Activated CD4-positive, alpha-beta memory T cell treated with anti-CD3 and anti-CD28 coated beads, Interleukin-2, amount 10 ng/mL, durations not matched to agents 7 days and 5 days (primary cell): ENCODE measurements around the gene MAP7D1. TPM values are rescaled to one million over a fixed set of nuclear protein-coding genes. Genes with fewer than 3 reads are reported as not detected.
"Not testable (repeated sequence)": the region's sequence is repeated elsewhere in the genome, so short reads cannot be mapped to it uniquely, and the experiment has no call there.

Experiments
- CTCF ChIA-PET: fragments of 350-600 bp; sonication (Branson Sonifier 250); formaldehyde crosslinking; loops from one replicate; lab custom pipeline; 2021; ENCODE audit warnings: antibody characterized with exemption, inconsistent platforms; lab: Charles Lee
- POLR2A ChIA-PET: fragments of 350-600 bp; sonication (Branson Sonifier 250); formaldehyde crosslinking; loops from one replicate; lab custom pipeline; 2021; ENCODE audit warnings: antibody characterized with exemption; lab: Charles Lee
- DNase-seq: peaks from one replicate; pipeline ENCODE4 v3.0.0-alpha.2; 2020
- H3K27ac Mint-ChIP-seq: one replicate; pipeline ENCODE4 v1.8.0; 2021; ENCODE audit warnings: mild to moderate bottlenecking, mixed read lengths
- H3K27me3 Mint-ChIP-seq: one replicate; pipeline ENCODE4 v1.8.0; 2021; ENCODE audit warnings: mixed read lengths
- H3K36me3 Mint-ChIP-seq: one replicate; pipeline ENCODE4 v1.8.0; 2021; ENCODE audit warnings: low read depth, mixed read lengths
- H3K4me1 Mint-ChIP-seq: one replicate; pipeline ENCODE4 v1.8.0; 2021; ENCODE audit warnings: mixed read lengths
- H3K4me3 Mint-ChIP-seq: one replicate; pipeline ENCODE4 v1.8.0; 2021; ENCODE audit warnings: mild to moderate bottlenecking, mixed read lengths
- H3K9me3 Mint-ChIP-seq: one replicate; pipeline ENCODE4 v1.8.0; 2021; ENCODE audit warnings: mixed read lengths
- total RNA-seq, 2 experiments: library from RNA; stranded (reverse); gene quantifications; one replicate each; pipeline ENCODE4 v1.2.3, GENCODE V29; 2021

The MAP7D1 gene
- total RNA-seq, 2 experiments from 2014 or later: 215 to 221 TPM

DNA sequence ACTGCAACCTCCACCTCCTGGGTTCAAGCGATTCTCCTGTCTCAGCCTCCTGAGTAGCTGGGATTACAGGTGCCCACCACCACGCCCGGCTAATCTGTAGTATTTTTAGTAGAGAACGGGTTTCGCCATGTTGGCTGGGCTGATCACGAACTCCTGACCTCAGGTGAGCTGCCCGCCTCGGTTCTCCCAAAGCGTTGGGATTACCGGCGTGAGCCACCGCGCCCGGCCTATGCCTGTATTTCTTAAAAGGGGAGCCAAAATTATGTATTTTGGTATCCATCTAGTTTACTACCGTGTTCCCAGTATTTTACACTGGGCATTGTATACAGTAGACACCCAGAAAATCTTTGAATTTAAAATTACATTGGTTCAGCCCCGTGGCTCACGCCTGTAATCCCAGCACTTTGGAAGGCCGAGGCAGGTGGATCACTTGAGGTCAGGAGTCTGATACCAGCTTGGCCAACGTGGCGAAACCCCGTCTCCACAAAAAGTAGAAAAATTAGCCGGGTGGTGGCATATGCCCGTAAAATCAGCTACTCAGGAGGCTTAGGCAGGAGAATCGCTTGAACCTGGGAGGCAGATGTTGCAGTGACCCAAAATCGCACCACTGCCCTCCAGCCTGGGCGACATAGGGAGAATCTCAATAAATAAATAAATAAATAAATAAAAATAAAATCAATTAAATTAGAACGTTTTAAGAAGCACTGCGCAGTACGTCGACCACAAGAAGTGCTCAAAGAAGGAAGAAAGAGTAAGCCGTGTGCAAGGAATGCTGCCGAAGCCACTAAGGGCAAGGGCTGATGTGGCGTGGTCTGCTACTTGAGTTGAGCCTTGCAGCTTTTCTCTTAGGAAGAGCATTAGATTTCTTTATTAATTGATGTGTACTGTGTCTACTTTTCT is 66.8 kb downstream of the MAP7D1 start:
- ChIA-PET CTCF (interaction anchor here (0.7 to 3.8 kb wide), 8 partner anchors 21 to 146 kb away, joined by 3 to 46 read pairs (median 4); partner anchors contain the start of gene TRAPPC3), POLR2A (interaction anchor here (0.7 to 4.5 kb wide), 25 partner anchors 9 to 1256 kb away, joined by 3 to 72 read pairs (median 6); partner anchors contain the start of genes CLSPN, LSM10, MAP7D1 and SH3D21)
- no peak for DNase-seq
- H3K9me3 Mint-ChIP-seq: no peaks in the 10 kb centered on the region
- no peaks in the 10 kb centered on the region for H3K27me3 Mint-ChIP-seq
- peaks cover 27% of the 10 kb centered on the region for H3K36me3 Mint-ChIP-seq
- peak overlapping the region; percentile 99 for H3K27ac Mint-ChIP-seq
- peak overlapping the region; percentile 94 for H3K4me3 Mint-ChIP-seq
- peaks cover 29% of the 10 kb centered on the region for H3K4me1 Mint-ChIP-seq

DNA sequence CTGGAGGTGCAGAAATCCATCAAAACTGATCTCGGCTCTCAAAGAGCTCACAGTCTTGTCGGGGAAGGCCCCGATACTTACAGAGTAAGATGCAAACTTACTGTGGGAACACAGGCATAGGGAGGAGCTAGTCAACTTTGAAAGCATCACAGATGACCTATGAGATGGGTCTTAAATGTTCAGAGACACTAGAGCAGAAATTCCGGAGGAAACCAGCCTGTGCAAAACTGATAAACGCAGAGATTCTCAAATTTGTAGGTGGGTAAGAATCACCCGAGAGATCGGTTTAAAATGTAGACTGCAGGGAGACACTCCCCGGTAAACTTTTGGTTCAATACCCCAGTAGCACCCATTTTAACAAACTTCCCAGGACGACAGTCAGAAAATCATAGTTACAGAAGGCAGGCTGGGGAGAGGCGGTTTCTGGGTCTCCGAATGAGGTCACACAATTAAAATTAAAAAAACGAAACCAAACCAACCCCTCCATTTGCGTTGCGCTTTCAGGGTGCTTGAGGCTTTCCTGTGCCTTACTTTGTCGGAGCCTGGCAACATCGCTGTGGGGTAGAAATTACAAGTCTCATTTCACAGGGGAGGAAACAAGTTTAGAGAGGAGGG is 67.5 kb downstream of the MAP7D1 start:
- ChIA-PET POLR2A (interaction anchor here (0.6 to 4.5 kb wide), 40 partner anchors 10 to 1255 kb away, joined by 3 to 72 read pairs (median 4); partner anchors contain the start of genes CLSPN, EVA1B, LSM10 and MAP7D1), CTCF (interaction anchor here (0.6 to 3.8 kb wide), 14 partner anchors 11 to 248 kb away, joined by 3 to 46 read pairs (median 4); partner anchors contain the start of genes EVA1B and TRAPPC3)
- H3K27me3 Mint-ChIP-seq: no peaks in the 10 kb centered on the region
- DNase-seq: peak; percentile 47
- peaks cover 32% of the 10 kb centered on the region for H3K4me1 Mint-ChIP-seq
- peak overlapping the region; percentile 94 for H3K4me3 Mint-ChIP-seq
- no peaks in the 10 kb centered on the region for H3K9me3 Mint-ChIP-seq
- peaks cover 27% of the 10 kb centered on the region for H3K36me3 Mint-ChIP-seq
- H3K27ac Mint-ChIP-seq: peak overlapping the region; percentile 99

- Mint-ChIP-seq H3K36me3 (peaks cover 30% of the 10 kb centered on the region), H3K9me3 (no peaks in the 10 kb centered on the region), H3K27me3 (no peaks in the 10 kb centered on the region), H3K4me3 (peak within 1 kb of the TSS; percentile 94), H3K4me1 (peaks cover 32% of the 10 kb centered on the region), H3K27ac (peak within 1 kb of the TSS; percentile 99)
- ChIA-PET CTCF (interaction anchor here (0.6 to 3.8 kb wide), 17 partner anchors 11 to 249 kb away, joined by 3 to 46 read pairs (median 4); partner anchors contain the start of genes EVA1B, SH3D21 and TRAPPC3), POLR2A (interaction anchor here (0.6 to 4.5 kb wide), 44 partner anchors 10 to 1251 kb away, joined by 3 to 72 read pairs (median 4); partner anchors contain the start of genes ADPRS, CLSPN, EVA1B and LSM10)
- DNase-seq: peak; percentile 100
Measured at GRCh38 chr1:36223996-36224536, 68.1 kb downstream of the MAP7D1 start, which contains the start of gene THRAP3. TSS of gene THRAP3 (plus strand) at chr1:36224443. CDS start at chr1:36282564, 58,121 bp downstream.

GRCh38 chr1:36224537-36225282 is 68.8 kb downstream of the MAP7D1 start:
- CTCF ChIA-PET: interaction anchor here (0.6 to 3.8 kb wide), 16 partner anchors 10 to 195 kb away, joined by 3 to 46 read pairs (median 4); partner anchors contain the start of genes EVA1B, SH3D21 and TRAPPC3
- Mint-ChIP-seq H3K9me3 (no peaks in the 10 kb centered on the region), H3K27me3 (no peaks in the 10 kb centered on the region), H3K36me3 (peaks cover 34% of the 10 kb centered on the region), H3K4me1 (peaks cover 32% of the 10 kb centered on the region), H3K27ac (peak overlapping the region; percentile 99), H3K4me3 (peak overlapping the region; percentile 94)
- POLR2A ChIA-PET: interaction anchor here (0.6 to 4.5 kb wide), 38 partner anchors 9 to 1250 kb away, joined by 3 to 72 read pairs (median 4); partner anchors contain the start of genes ADPRS, CLSPN, EVA1B and LSM10
- no peak for DNase-seq

DNA sequence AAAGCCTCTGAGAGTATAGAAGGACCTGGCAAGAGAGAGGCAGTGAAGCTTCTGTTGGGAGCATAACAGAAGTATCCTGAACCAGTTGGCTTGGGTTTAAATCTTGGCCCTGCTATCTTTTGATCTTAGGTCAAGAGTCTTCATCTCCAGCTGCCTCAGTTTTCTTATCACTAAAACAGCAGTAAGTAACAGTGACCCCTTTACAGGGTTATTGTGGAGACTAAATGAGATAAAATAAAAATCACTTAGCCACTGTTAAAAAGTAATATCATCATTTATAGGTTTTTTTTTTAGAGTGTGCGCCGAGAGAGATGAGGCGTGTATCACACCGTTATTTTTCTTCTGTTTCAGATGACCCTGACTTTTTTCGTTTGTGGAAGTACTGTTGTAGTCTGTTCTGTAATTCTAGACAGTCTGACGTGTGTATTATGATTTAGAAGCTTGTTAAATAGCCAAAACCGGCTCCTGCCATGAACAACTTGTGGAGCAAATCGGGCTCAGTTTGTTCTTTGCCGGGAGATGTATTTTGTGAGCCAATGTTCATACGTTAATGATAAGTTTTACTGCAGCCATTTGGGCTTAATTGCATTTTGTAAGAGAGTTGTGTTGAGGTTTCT is 69.4 kb downstream of the MAP7D1 start:
- no peaks in the 10 kb centered on the region for H3K9me3 Mint-ChIP-seq
- H3K27me3 Mint-ChIP-seq: no peaks in the 10 kb centered on the region
- POLR2A ChIA-PET: interaction anchor here (1.2 to 4.5 kb wide), 17 partner anchors 9 to 456 kb away, joined by 3 to 72 read pairs (median 12); partner anchors contain the start of genes ADPRS, CLSPN, EVA1B and MAP7D1
- peaks cover 32% of the 10 kb centered on the region for H3K4me1 Mint-ChIP-seq
- CTCF ChIA-PET: interaction anchor here (0.8 to 3.8 kb wide), 9 partner anchors 9 to 195 kb away, joined by 3 to 46 read pairs (median 4); partner anchors contain the start of genes SH3D21 and TRAPPC3
- no peak for DNase-seq
- H3K36me3 Mint-ChIP-seq: peaks cover 35% of the 10 kb centered on the region
- peak overlapping the region; percentile 99 for H3K27ac Mint-ChIP-seq
- peak overlapping the region; percentile 94 for H3K4me3 Mint-ChIP-seq

- H3K9me3 Mint-ChIP-seq, DNase-seq, H3K4me3 Mint-ChIP-seq, POLR2A ChIA-PET, CTCF ChIA-PET, H3K27me3 Mint-ChIP-seq, H3K27ac Mint-ChIP-seq: not testable (repeated sequence)
- Mint-ChIP-seq H3K4me1 (peaks cover 44% of the 10 kb centered on the region), H3K36me3 (peaks cover 56% of the 10 kb centered on the region)
Measured at GRCh38 chr1:36230279-36230678, 74.3 kb downstream of the MAP7D1 start.

Other genes starting within 250 kb of the MAP7D1 start
- gene AGO3, start 225.1 kb upstream of the MAP7D1 start, total RNA-seq: 10 to 100 TPM; 22.2 to 22.8 TPM
- not detected for gene TEKT2, start 72.1 kb upstream of the MAP7D1 start, total RNA-seq
- 10 to 100 TPM; 29.7 to 29.9 TPM for gene ADPRS, start 67.3 kb upstream of the MAP7D1 start, total RNA-seq
- gene COL8A2, start 30.9 kb upstream of the MAP7D1 start, total RNA-seq: not detected
- gene TRAPPC3, start 6.7 kb upstream of the MAP7D1 start, total RNA-seq: 10 to 100 TPM; 57.2 to 58.4 TPM
- gene THRAP3, start 68.3 kb downstream of the MAP7D1 start, total RNA-seq: 100 to 1,000 TPM; 128 to 133 TPM
- gene SH3D21, start 150.2 kb downstream of the MAP7D1 start, total RNA-seq: 10 to 100 TPM; 18.9 to 19.3 TPM
- gene EVA1B, start 167.5 kb downstream of the MAP7D1 start, total RNA-seq: 10 to 100 TPM; 25.5 to 28.7 TPM
- gene STK40, start 229.8 kb downstream of the MAP7D1 start, total RNA-seq: 10 to 100 TPM; 75.2 to 76.8 TPM
- 10 to 100 TPM; 41.4 TPM for gene LSM10, start 241.7 kb downstream of the MAP7D1 start, total RNA-seq